Stimulated activated CD8-positive, alpha-beta memory T cell treated with anti-CD3 and anti-CD28 coated beads, Interleukin-15, amount 100 ng/mL, for 24 hours (primary cell): Measurements from ENCODE around the gene ACAD11.

ENCODE experiments used
- DNase-seq: peaks from one replicate; pipeline ENCODE4 v3.0.0-alpha.2; 2020; ENCODE audit warnings: low read depth

Gene ACAD11

GRCh38 chr3:132659365-132660051 lies at the start of gene ACAD11:
ACAD11 (minus strand) TSS chr3:132659809; CDS start chr3:132659751, 58 bp downstream.
- no peak for DNase-seq

- no peak for DNase-seq
Measured at GRCh38 chr3:132703733-132704132, 44.1 kb upstream of the ACAD11 start.

- DNase-seq, result no peak
Measured at GRCh38 chr3:132695422-132695821, 35.8 kb upstream of the ACAD11 start.

GRCh38 chr3:132694991-132695390 lies 35.4 kb upstream of the ACAD11 start:
- DNase-seq, result no peak

GRCh38 chr3:132690040-132690439 lies 30.4 kb upstream of the ACAD11 start:
- no peak for DNase-seq

- no peak for DNase-seq
Measured at GRCh38 chr3:132682201-132682600, 22.6 kb upstream of the ACAD11 start.

GRCh38 chr3:132681421-132681820 lies 21.8 kb upstream of the ACAD11 start:
- DNase-seq, result no peak

GRCh38 chr3:132679911-132680310 lies 20.3 kb upstream of the ACAD11 start:
- DNase-seq, result no peak

- no peak for DNase-seq
Measured at GRCh38 chr3:132675408-132675807, 15.8 kb upstream of the ACAD11 start.

GRCh38 chr3:132669256-132669777 lies 9.7 kb upstream of the ACAD11 start:
- no peak for DNase-seq

- no peak for DNase-seq
Measured at GRCh38 chr3:132665230-132665745, 5.7 kb upstream of the ACAD11 start.

- no peak for DNase-seq
Measured at GRCh38 chr3:132662212-132662611, 2.6 kb upstream of the ACAD11 start.

- no peak for DNase-seq
Measured at GRCh38 chr3:132661101-132661500, 1.5 kb upstream of the ACAD11 start.

- no peak for DNase-seq
Measured at GRCh38 chr3:132660811-132661070, 1.1 kb upstream of the ACAD11 start.

GRCh38 chr3:132660052-132660810 lies 622 bp upstream of the ACAD11 start, which contains the start of gene UBA5:
UBA5 (plus strand) TSS chr3:132660329; CDS start chr3:132660538, 209 bp downstream.
- peak; percentile 39 for DNase-seq

GRCh38 chr3:132659000-132659364 lies 627 bp downstream of the ACAD11 start:
- no peak for DNase-seq

- no peak for DNase-seq
Measured at GRCh38 chr3:132657869-132658747, 1.5 kb downstream of the ACAD11 start.

GRCh38 chr3:132655471-132655870 lies 4.1 kb downstream of the ACAD11 start:
- DNase-seq, result no peak

GRCh38 chr3:132654721-132655120 lies 4.9 kb downstream of the ACAD11 start:
- no peak for DNase-seq

- no peak for DNase-seq
Measured at GRCh38 chr3:132654190-132654589, 5.4 kb downstream of the ACAD11 start.

- DNase-seq, result no peak
Measured at GRCh38 chr3:132652640-132653270, 6.9 kb downstream of the ACAD11 start.

- DNase-seq, result no peak
Measured at GRCh38 chr3:132650153-132650552, 9.5 kb downstream of the ACAD11 start.
